ENCODE data around the gene PNMT. TPM values are rescaled to one million over a fixed set of nuclear protein-coding genes. Genes with fewer than 3 reads are reported as not detected.
A peak's percentile ranks its signal among the peaks of the same experiment; 100 is the strongest.

The PNMT gene
- total and polyA plus RNA-seq, 2 of the 13 experiments (the other 11 are each of a cell fraction or from before 2014, with no cell fraction given) = 0.25 TPM; not detected in 1

DNA sequence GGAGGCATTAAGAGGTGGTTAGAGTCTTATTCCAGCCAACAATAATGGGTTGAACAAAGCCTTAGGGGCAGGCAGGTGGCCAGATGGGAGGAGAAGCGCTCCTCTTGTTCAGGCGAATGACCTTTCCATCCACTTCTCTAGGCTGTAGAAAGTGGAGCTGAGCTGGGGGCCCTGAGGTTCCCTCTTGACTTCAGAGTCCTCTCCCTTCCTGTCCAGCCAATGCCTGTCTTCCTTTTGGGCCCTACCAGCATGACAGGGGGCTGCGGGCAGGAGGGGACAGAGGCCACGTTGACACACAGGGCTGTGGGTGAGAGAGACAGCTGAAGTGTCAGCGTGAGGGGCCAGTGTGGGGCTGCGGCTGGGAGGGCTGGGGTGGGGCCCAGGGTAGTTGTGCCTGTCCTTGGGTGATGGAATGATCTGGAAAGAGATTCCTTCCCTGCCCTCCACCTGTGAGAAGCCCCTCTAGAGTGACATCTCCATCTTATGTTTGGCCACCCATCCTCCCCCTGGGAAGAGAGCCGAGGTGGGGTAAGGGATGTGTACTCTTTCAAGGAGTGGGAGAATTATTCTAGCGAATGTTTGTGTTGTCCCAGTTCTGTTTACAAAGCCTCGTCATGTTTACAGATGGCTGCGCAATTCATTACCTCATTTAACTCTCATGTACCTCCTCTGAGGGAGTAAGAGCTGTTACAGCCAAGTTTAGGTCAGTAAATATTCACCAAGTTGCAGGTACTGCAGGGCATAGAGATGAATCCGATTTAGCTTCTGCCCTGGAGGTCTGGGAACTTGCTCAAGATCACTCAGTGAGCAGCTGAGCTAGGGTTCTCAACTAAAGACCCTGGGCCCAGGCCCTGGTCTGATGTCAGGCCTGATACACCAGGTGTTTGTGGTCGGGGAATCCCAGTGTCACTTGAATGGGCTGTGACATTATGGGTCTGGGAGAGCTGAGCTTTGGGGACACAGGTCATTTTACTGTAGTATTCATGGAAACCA, 34.9 kb downstream of the PNMT start (continued):
- TF ChIP-seq EHMT2 (IDR thresholded peaks at IDR 0.05; ENCODE audit: borderline replicate concordance, low read depth, low read length) = no peak
- TF ChIP-seq FOXK1 (CRISPR knock-in tag; IDR thresholded peaks at IDR 0.05; ENCODE audit: borderline replicate concordance, low read depth) = peak; percentile 92; the same call in 1 of the 2 replicates
- TF ChIP-seq, protein P1, sequence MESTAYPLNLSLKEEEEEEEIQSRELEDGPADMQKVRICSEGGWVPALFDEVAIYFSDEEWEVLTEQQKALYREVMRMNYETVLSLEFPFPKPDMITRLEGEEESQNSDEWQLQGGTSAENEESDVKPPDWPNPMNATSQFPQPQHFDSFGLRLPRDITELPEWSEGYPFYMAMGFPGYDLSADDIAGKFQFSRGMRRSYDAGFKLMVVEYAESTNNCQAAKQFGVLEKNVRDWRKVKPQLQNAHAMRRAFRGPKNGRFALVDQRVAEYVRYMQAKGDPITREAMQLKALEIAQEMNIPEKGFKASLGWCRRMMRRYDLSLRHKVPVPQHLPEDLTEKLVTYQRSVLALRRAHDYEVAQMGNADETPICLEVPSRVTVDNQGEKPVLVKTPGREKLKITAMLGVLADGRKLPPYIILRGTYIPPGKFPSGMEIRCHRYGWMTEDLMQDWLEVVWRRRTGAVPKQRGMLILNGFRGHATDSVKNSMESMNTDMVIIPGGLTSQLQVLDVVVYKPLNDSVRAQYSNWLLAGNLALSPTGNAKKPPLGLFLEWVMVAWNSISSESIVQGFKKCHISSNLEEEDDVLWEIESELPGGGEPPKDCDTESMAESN (CRISPR knock-in tag; conservative IDR thresholded peaks at IDR 0.05) = peak; percentile 80; the same call in 1 of the 2 replicates
- TF ChIP-seq DNMT3B (CRISPR knock-in tag; conservative IDR thresholded peaks at IDR 0.05) = no peak; the same call in 1 of the 2 replicates
- TF ChIP-seq ZNF430 (CRISPR knock-in tag; IDR thresholded peaks at IDR 0.05) = peak; percentile 50; the same call in 1 of the 2 replicates
- TF ChIP-seq, protein P2, sequence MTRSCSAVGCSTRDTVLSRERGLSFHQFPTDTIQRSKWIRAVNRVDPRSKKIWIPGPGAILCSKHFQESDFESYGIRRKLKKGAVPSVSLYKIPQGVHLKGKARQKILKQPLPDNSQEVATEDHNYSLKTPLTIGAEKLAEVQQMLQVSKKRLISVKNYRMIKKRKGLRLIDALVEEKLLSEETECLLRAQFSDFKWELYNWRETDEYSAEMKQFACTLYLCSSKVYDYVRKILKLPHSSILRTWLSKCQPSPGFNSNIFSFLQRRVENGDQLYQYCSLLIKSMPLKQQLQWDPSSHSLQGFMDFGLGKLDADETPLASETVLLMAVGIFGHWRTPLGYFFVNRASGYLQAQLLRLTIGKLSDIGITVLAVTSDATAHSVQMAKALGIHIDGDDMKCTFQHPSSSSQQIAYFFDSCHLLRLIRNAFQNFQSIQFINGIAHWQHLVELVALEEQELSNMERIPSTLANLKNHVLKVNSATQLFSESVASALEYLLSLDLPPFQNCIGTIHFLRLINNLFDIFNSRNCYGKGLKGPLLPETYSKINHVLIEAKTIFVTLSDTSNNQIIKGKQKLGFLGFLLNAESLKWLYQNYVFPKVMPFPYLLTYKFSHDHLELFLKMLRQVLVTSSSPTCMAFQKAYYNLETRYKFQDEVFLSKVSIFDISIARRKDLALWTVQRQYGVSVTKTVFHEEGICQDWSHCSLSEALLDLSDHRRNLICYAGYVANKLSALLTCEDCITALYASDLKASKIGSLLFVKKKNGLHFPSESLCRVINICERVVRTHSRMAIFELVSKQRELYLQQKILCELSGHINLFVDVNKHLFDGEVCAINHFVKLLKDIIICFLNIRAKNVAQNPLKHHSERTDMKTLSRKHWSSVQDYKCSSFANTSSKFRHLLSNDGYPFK (CRISPR knock-in tag; IDR thresholded peaks at IDR 0.05; ENCODE audit: borderline replicate concordance) = peak; percentile 47; the same call in 1 of the 2 replicates
- TF ChIP-seq SMAD1 (CRISPR knock-in tag; IDR thresholded peaks at IDR 0.05; ENCODE audit: borderline replicate concordance, low read depth) = no peak
- TF ChIP-seq ZNF547 (CRISPR knock-in tag; IDR thresholded peaks at IDR 0.05) = peak; percentile 47; the same call in 1 of the 2 replicates
- TF ChIP-seq NCOR1 (IDR thresholded peaks at IDR 0.05; ENCODE audit: borderline replicate concordance, low read length) = no peak
- TF ChIP-seq ONECUT2 (CRISPR knock-in tag; IDR thresholded peaks at IDR 0.05) = no peak
- TF ChIP-seq, protein P3, sequence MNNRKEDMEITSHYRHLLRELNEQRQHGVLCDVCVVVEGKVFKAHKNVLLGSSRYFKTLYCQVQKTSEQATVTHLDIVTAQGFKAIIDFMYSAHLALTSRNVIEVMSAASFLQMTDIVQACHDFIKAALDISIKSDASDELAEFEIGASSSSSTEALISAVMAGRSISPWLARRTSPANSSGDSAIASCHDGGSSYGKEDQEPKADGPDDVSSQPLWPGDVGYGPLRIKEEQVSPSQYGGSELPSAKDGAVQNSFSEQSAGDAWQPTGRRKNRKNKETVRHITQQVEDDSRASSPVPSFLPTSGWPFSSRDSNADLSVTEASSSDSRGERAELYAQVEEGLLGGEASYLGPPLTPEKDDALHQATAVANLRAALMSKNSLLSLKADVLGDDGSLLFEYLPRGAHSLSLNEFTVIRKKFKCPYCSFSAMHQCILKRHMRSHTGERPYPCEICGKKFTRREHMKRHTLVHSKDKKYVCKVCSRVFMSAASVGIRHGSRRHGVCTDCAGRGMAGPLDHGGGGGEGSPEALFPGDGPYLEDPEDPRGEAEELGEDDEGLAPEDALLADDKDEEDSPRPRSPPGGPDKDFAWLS (CRISPR knock-in tag; IDR thresholded peaks at IDR 0.05; ENCODE audit: borderline replicate concordance) = no peak
- TF ChIP-seq MEIS2 (CRISPR knock-in tag; IDR thresholded peaks at IDR 0.05) = peak; percentile 65
- TF ChIP-seq BHLHE40 (IDR thresholded peaks at IDR 0.05; ENCODE audit: low read length) = no peak
- no peak for TF ChIP-seq RAD51 (IDR thresholded peaks at IDR 0.05; ENCODE audit: borderline replicate concordance)
- no peak; the same call in none of the 2 replicates for TF ChIP-seq SSRP1 (CRISPR knock-in tag; IDR thresholded peaks at IDR 0.05)
- TF ChIP-seq, protein P4, sequence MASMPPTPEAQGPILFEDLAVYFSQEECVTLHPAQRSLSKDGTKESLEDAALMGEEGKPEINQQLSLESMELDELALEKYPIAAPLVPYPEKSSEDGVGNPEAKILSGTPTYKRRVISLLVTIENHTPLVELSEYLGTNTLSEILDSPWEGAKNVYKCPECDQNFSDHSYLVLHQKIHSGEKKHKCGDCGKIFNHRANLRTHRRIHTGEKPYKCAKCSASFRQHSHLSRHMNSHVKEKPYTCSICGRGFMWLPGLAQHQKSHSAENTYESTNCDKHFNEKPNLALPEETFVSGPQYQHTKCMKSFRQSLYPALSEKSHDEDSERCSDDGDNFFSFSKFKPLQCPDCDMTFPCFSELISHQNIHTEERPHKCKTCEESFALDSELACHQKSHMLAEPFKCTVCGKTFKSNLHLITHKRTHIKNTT (CRISPR knock-in tag; IDR thresholded peaks at IDR 0.05) = no peak
- TF ChIP-seq CBX1 (IDR thresholded peaks at IDR 0.05; ENCODE audit: low read depth) = no peak
- no peak for TF ChIP-seq RBM22 (optimal IDR thresholded peaks at IDR 0.05; ENCODE audit: low read length)
- no peak for TF ChIP-seq ZNF207 (IDR thresholded peaks at IDR 0.05; ENCODE audit: borderline replicate concordance)
- 0 out of 2 replicates have a peak, but pooled peaks have one; percentile 77 for TF ChIP-seq ZNF136 (CRISPR knock-in tag; IDR thresholded peaks at IDR 0.05; ENCODE audit: low read depth)
- peak; percentile 63; the same call in 1 of the 2 replicates for TF ChIP-seq NR2F6 (IDR thresholded peaks at IDR 0.05)
- TF ChIP-seq NR2F6 (CRISPR knock-in tag; IDR thresholded peaks at IDR 0.05) = peak; percentile 8; the same call in 1 of the 2 replicates
